Activated CD4-positive, alpha-beta T cell treated with anti-CD3 and anti-CD28 coated beads, Interleukin-2, amount 10 ng/mL, durations not matched to agents 24 days and 14 days (primary cell): Measurements from ENCODE around the gene OLFM2. TPM values are rescaled to one million over a fixed set of nuclear protein-coding genes. Genes with fewer than 3 reads are reported as not detected.

Experiments used
- DNase-seq: peaks from one replicate; pipeline ENCODE4 v3.0.0; 2022
- H3K27ac Mint-ChIP-seq: one replicate; pipeline ENCODE4 v1.8.0; 2022; ENCODE audit warnings: mild to moderate bottlenecking, mixed read lengths
- H3K27me3 Mint-ChIP-seq: one replicate; pipeline ENCODE4 v1.8.0; 2022; ENCODE audit warnings: mixed read lengths
- H3K36me3 Mint-ChIP-seq: one replicate; pipeline ENCODE4 v1.8.0; 2022; ENCODE audit warnings: low read depth, mild to moderate bottlenecking, mixed read lengths
- H3K4me1 Mint-ChIP-seq: one replicate; pipeline ENCODE4 v1.8.0; 2021; ENCODE audit warnings: mixed read lengths
- H3K4me3 Mint-ChIP-seq: one replicate; pipeline ENCODE4 v1.8.0; 2022; ENCODE audit warnings: mild to moderate bottlenecking, moderate library complexity, mixed read lengths
- H3K9me3 Mint-ChIP-seq: one replicate; pipeline ENCODE4 v1.8.0; 2021; ENCODE audit warnings: mixed read lengths
- intact Hi-C: fragments of 100-400 bp; cut with micrococcal nuclease; formaldehyde crosslinking; loops from one replicate; pipeline ENCODE4 v1.15.1; 2023
- total RNA-seq: library from RNA; stranded (reverse); gene quantifications from 2 replicates; pipeline ENCODE4 v1.2.3, GENCODE V29; 2022

OLFM2 gene
- 0.82 and 0.88 TPM in 2 replicates for total RNA-seq

- no peak for DNase-seq
Measured at GRCh38 chr19:9936326-9937000, at the start of gene OLFM2. Gene OLFM2, minus strand, starts transcription at chr19:9936515. Its CDS starts 149 bp downstream, at chr19:9936366.

GRCh38 chr19:9981406-9982260 lies 45.3 kb upstream of the OLFM2 start:
- no peaks in the 10 kb centered on the region for H3K9me3 Mint-ChIP-seq

More at GRCh38 chr19:9936326-9937000, at the start of gene OLFM2:
- no peak within 1 kb of the TSS for H3K27ac Mint-ChIP-seq
- H3K4me3 Mint-ChIP-seq: peak within 1 kb of the TSS; percentile 67
- peaks cover 51% of the 10 kb centered on the region for H3K27me3 Mint-ChIP-seq
- H3K36me3 Mint-ChIP-seq: no peaks in the 10 kb centered on the region
- H3K4me1 Mint-ChIP-seq: peaks cover 6% of the 10 kb centered on the region
- no peaks in the 10 kb centered on the region for H3K9me3 Mint-ChIP-seq
- intact Hi-C loops: loop anchor here (10.0 kb wide), 1 partner anchor 178 kb away; the partner anchor contains the start of genes EIF3G and P2RY11

GRCh38 chr19:9972103-9972502 lies 35.8 kb upstream of the OLFM2 start:
- DNase-seq: no peak
- H3K36me3 Mint-ChIP-seq: no peaks in the 10 kb centered on the region
- H3K9me3 Mint-ChIP-seq: no peaks in the 10 kb centered on the region
- peaks cover 13% of the 10 kb centered on the region for H3K27me3 Mint-ChIP-seq
- no peak overlapping the region for H3K27ac Mint-ChIP-seq
- no peaks in the 10 kb centered on the region for H3K4me1 Mint-ChIP-seq
- intact Hi-C loops: no loop called here
- H3K4me3 Mint-ChIP-seq: no peak overlapping the region

More at GRCh38 chr19:9981406-9982260, 45.3 kb upstream of the OLFM2 start:
- Mint-ChIP-seq H3K4me3 (no peak overlapping the region), H3K4me1 (no peaks in the 10 kb centered on the region), H3K27ac (no peak overlapping the region), H3K27me3 (peaks cover 8% of the 10 kb centered on the region), H3K36me3 (no peaks in the 10 kb centered on the region)
- DNase-seq: no peak
- intact Hi-C loops: no loop called here

GRCh38 chr19:9971166-9971897 lies 35.0 kb upstream of the OLFM2 start:
- no peak for DNase-seq
- Mint-ChIP-seq H3K4me1 (peaks cover 2% of the 10 kb centered on the region), H3K27ac (no peak overlapping the region), H3K4me3 (no peak overlapping the region), H3K27me3 (peaks cover 17% of the 10 kb centered on the region), H3K36me3 (no peaks in the 10 kb centered on the region), H3K9me3 (no peaks in the 10 kb centered on the region)
- intact Hi-C loops: no loop called here

GRCh38 chr19:9970481-9970880 lies 34.2 kb upstream of the OLFM2 start:
- H3K27ac Mint-ChIP-seq: no peak overlapping the region
- DNase-seq: no peak
- peaks cover 23% of the 10 kb centered on the region for H3K27me3 Mint-ChIP-seq
- peaks cover 2% of the 10 kb centered on the region for H3K4me1 Mint-ChIP-seq
- H3K36me3 Mint-ChIP-seq: no peaks in the 10 kb centered on the region
- H3K4me3 Mint-ChIP-seq: no peak overlapping the region
- no peaks in the 10 kb centered on the region for H3K9me3 Mint-ChIP-seq
- intact Hi-C loops: no loop called here

- Mint-ChIP-seq H3K27ac (no peak overlapping the region), H3K36me3 (no peaks in the 10 kb centered on the region), H3K4me1 (peaks cover 2% of the 10 kb centered on the region), H3K9me3 (no peaks in the 10 kb centered on the region), H3K4me3 (no peak overlapping the region), H3K27me3 (peaks cover 24% of the 10 kb centered on the region)
- no peak for DNase-seq
- intact Hi-C loops: no loop called here
Measured at GRCh38 chr19:9969688-9969975, 33.3 kb upstream of the OLFM2 start.

- Mint-ChIP-seq H3K36me3 (no peaks in the 10 kb centered on the region), H3K4me3 (no peak overlapping the region), H3K4me1 (peaks cover 2% of the 10 kb centered on the region), H3K27me3 (peaks cover 24% of the 10 kb centered on the region), H3K9me3 (no peaks in the 10 kb centered on the region), H3K27ac (no peak overlapping the region)
- DNase-seq: no peak
- intact Hi-C loops: no loop called here
Measured at GRCh38 chr19:9968820-9969687, 32.7 kb upstream of the OLFM2 start.

- intact Hi-C loops: no loop called here
- Mint-ChIP-seq H3K9me3 (no peaks in the 10 kb centered on the region), H3K27me3 (peaks cover 24% of the 10 kb centered on the region), H3K4me1 (peaks cover 2% of the 10 kb centered on the region), H3K27ac (no peak overlapping the region), H3K4me3 (no peak overlapping the region), H3K36me3 (no peaks in the 10 kb centered on the region)
- no peak for DNase-seq
Measured at GRCh38 chr19:9967326-9967725, 31.0 kb upstream of the OLFM2 start.

- H3K4me3 Mint-ChIP-seq: no peak overlapping the region
- DNase-seq: no peak
- H3K27ac Mint-ChIP-seq: no peak overlapping the region
- no peaks in the 10 kb centered on the region for H3K9me3 Mint-ChIP-seq
- H3K27me3 Mint-ChIP-seq: peaks cover 24% of the 10 kb centered on the region
- no peaks in the 10 kb centered on the region for H3K36me3 Mint-ChIP-seq
- intact Hi-C loops: no loop called here
- H3K4me1 Mint-ChIP-seq: peaks cover 2% of the 10 kb centered on the region
Measured at GRCh38 chr19:9966448-9966847, 30.1 kb upstream of the OLFM2 start.

- intact Hi-C loops: no loop called here
- peaks cover 25% of the 10 kb centered on the region for H3K27me3 Mint-ChIP-seq
- DNase-seq: no peak
- H3K9me3 Mint-ChIP-seq: no peaks in the 10 kb centered on the region
- no peaks in the 10 kb centered on the region for H3K36me3 Mint-ChIP-seq
- H3K27ac Mint-ChIP-seq: no peak overlapping the region
- H3K4me1 Mint-ChIP-seq: peaks cover 2% of the 10 kb centered on the region
- H3K4me3 Mint-ChIP-seq: no peak overlapping the region
Measured at GRCh38 chr19:9966024-9966423, 29.7 kb upstream of the OLFM2 start.

GRCh38 chr19:9962623-9963290 lies 26.4 kb upstream of the OLFM2 start:
- DNase-seq: no peak
- no peaks in the 10 kb centered on the region for H3K36me3 Mint-ChIP-seq
- H3K27ac Mint-ChIP-seq: no peak overlapping the region
- peaks cover 17% of the 10 kb centered on the region for H3K27me3 Mint-ChIP-seq
- peaks cover 2% of the 10 kb centered on the region for H3K4me1 Mint-ChIP-seq
- no peak overlapping the region for H3K4me3 Mint-ChIP-seq
- no peaks in the 10 kb centered on the region for H3K9me3 Mint-ChIP-seq
- intact Hi-C loops: no loop called here

- Mint-ChIP-seq H3K27ac (no peak overlapping the region), H3K9me3 (no peaks in the 10 kb centered on the region), H3K4me1 (no peaks in the 10 kb centered on the region), H3K4me3 (no peak overlapping the region), H3K27me3 (peaks cover 9% of the 10 kb centered on the region), H3K36me3 (no peaks in the 10 kb centered on the region)
- intact Hi-C loops: no loop called here
- no peak for DNase-seq
Measured at GRCh38 chr19:9961103-9961502, 24.8 kb upstream of the OLFM2 start.

- DNase-seq: no peak
- peaks cover 2% of the 10 kb centered on the region for H3K27me3 Mint-ChIP-seq
- no peaks in the 10 kb centered on the region for H3K36me3 Mint-ChIP-seq
- no peak overlapping the region for H3K4me3 Mint-ChIP-seq
- intact Hi-C loops: no loop called here
- H3K9me3 Mint-ChIP-seq: no peaks in the 10 kb centered on the region
- no peak overlapping the region for H3K27ac Mint-ChIP-seq
- no peaks in the 10 kb centered on the region for H3K4me1 Mint-ChIP-seq
Measured at GRCh38 chr19:9958379-9958821, 22.1 kb upstream of the OLFM2 start.
